Putamen (tissue), 1 donor: ENCODE measurements around the gene TJAP1.
A peak's percentile ranks its signal among the peaks of the same experiment; 100 is the strongest.

Experiments
- DNase-seq: peaks from one replicate; pipeline ENCODE4 v3.0.0-alpha.2; 2016; ENCODE audit warnings: low spot score

Gene TJAP1

GRCh38 chr6:43477235-43478007 lies at the start of gene TJAP1:
Gene TJAP1 (plus strand): TSS chr6:43477570. CDS start chr6:43499002, 21,432 bp downstream.
- peak; percentile 90 for DNase-seq

- no peak for DNase-seq
These were observed 49.2 kb upstream of the TJAP1 start for GRCh38 chr6:43428112-43428570.

GRCh38 chr6:43428874-43429273 lies 48.5 kb upstream of the TJAP1 start:
- DNase-seq, result no peak

GRCh38 chr6:43432009-43432945 lies 45.1 kb upstream of the TJAP1 start:
- no peak for DNase-seq

GRCh38 chr6:43433148-43433547 lies 44.2 kb upstream of the TJAP1 start:
- no peak for DNase-seq

- DNase-seq, result no peak
These were observed 43.1 kb upstream of the TJAP1 start for GRCh38 chr6:43434001-43434840.

GRCh38 chr6:43434943-43435342 lies 42.4 kb upstream of the TJAP1 start:
- DNase-seq, result no peak

GRCh38 chr6:43435682-43436437 lies 41.5 kb upstream of the TJAP1 start:
- DNase-seq, result no peak

GRCh38 chr6:43436577-43437282 lies 40.6 kb upstream of the TJAP1 start:
- DNase-seq, result no peak

GRCh38 chr6:43437700-43438099 lies 39.7 kb upstream of the TJAP1 start:
- no peak for DNase-seq

GRCh38 chr6:43442935-43443334 lies 34.4 kb upstream of the TJAP1 start:
- DNase-seq, result no peak

GRCh38 chr6:43444036-43444435 lies 33.3 kb upstream of the TJAP1 start:
- DNase-seq, result no peak

- DNase-seq, result peak; percentile 32
These were observed 32.8 kb upstream of the TJAP1 start for GRCh38 chr6:43444582-43444981.

GRCh38 chr6:43445576-43445975 lies 31.8 kb upstream of the TJAP1 start:
- no peak for DNase-seq

GRCh38 chr6:43447604-43448003 lies 29.8 kb upstream of the TJAP1 start:
- no peak for DNase-seq

GRCh38 chr6:43448916-43449315 lies 28.5 kb upstream of the TJAP1 start:
- no peak for DNase-seq

GRCh38 chr6:43450699-43451131 lies 26.7 kb upstream of the TJAP1 start:
- DNase-seq, result no peak

- no peak for DNase-seq
These were observed 26.0 kb upstream of the TJAP1 start for GRCh38 chr6:43451348-43451747.

- DNase-seq, result no peak
These were observed 25.4 kb upstream of the TJAP1 start for GRCh38 chr6:43451939-43452338.

- no peak for DNase-seq
These were observed 24.5 kb upstream of the TJAP1 start for GRCh38 chr6:43452896-43453295.

- DNase-seq, result no peak
These were observed 23.5 kb upstream of the TJAP1 start for GRCh38 chr6:43453831-43454230.
